KBM-7 (cell line): ENCODE data around the gene OGFOD1.

Experiments
- DNase-seq: peaks from one replicate; pipeline ENCODE4 v3.0.0-alpha.2; 2015
- in situ Hi-C: fragments of 300-500 bp; cut with MboI; formaldehyde crosslinking; loops from 2 replicates; pipeline ENCODE4 v1.14.3; 2020; ENCODE audit warnings: low sequenced_read_pairs, low pct_unique_long_range_greater_than_20kb, mixed read lengths

The OGFOD1 gene

DNA sequence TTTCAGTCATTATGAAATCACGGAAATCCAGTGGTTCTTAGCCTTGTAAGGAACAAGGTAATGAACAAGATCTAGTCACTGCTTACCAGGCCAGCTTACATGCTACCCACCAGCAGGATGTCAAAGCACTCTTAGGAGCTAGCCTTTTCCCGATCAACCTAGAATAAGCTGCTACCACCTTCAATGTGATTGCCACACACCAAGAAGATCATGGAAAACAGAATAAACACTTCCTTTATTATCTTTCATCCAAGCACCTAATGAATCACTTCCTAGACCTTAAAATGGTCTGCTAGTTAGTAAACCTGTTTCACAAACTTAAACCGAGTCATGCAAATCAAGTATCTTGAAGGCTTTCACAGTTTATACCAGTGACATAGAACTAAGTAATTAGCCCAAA is 63.5 kb downstream of the OGFOD1 start:
- DNase-seq: no peak
- in situ Hi-C loops: no loop called here

DNA sequence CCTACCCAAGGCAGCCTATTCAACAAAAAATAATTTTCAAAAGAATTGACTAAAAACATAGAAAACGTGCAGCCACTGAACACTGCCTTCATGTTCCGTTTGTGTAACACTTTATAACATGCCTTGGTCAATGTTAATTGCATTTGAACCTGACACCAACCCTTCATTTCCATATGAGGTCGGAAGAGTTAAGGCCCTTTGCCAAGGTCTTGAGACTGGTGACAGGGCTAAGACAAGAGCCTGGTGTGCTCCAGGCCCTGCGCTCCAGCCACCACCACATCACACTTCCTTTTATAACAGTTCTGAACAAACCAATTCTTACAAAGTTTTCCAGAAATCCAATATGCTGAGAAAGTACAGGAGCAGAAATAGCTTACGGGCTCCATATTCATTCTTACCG is 64.3 kb downstream of the OGFOD1 start:
- in situ Hi-C loops: no loop called here
- DNase-seq: no peak

DNA sequence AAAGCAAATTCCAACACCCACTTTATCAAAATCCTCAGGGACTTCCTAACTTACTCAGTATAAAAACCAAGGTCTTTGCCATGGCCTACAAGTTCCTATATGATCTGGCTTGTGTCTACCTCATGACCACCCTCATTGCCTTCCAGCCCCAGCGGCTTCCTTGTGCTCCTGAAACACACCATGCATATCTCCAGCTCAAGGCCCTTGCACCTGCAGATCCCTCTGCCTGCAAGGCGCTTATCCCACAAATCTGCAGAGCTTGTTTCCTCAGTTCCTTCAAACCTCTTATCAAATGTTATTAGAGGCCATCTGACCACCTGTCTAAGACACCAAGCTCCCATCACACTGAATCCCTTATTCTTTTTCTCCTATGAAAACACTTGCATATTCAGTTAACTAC is 65.9 kb downstream of the OGFOD1 start:
- in situ Hi-C loops: no loop called here

DNA sequence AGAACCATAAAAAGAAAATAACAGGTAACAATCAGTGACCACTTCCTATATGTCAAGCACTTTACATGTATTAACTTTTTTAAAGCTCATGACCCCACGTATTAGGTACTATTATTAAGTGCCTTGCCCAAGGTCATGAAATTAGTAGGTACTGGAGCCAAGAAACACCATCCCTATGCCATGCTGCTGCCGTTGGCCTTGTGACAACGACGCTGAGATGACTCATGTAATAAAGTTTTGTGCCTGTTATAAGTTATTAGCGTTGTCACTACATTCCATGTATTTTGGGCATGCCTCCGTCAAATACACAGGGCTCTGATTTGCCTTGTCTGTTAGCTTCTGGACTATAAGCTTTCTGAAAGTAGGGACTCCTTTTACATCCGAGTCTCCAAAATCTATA is 67.1 kb downstream of the OGFOD1 start:
- DNase-seq: no peak
- in situ Hi-C loops: no loop called here

More for the DNA sequence above, 65.9 kb downstream of the OGFOD1 start:
- no peak for DNase-seq

- in situ Hi-C loops: no loop called here
- peak; percentile 93 for DNase-seq
These were observed 68.3 kb downstream of the OGFOD1 start, which contains the start of gene BBS2 for GRCh38 chr16:56519459-56520250. TSS of gene BBS2 (minus strand) at chr16:56520024. CDS start at chr16:56519862, 162 bp downstream.

- DNase-seq: no peak
- in situ Hi-C loops: no loop called here
These were observed 68.9 kb downstream of the OGFOD1 start for GRCh38 chr16:56520251-56520577.

DNA sequence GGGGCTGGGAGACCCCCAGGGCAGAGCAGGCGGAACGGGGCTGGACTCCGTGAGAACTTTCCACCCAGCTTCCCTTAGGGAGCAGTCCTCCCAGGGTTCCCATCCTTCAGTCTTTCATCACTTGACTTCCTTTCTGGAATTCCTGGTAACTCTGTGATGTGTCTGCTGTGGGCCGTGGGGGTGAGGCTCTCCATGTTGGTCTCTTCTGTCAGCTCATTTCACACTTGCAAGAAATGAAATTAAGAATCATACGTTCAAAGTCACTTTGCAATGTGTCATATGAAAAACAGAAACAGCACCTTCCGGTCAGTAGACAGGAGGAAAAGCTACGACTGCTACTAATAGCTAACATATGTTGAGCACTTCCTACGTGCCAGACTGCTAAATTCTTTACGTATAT is 73.9 kb downstream of the OGFOD1 start:
- in situ Hi-C loops: no loop called here

More for the DNA sequence above, 73.9 kb downstream of the OGFOD1 start:
- no peak for DNase-seq
